ENCODE results near the gene RNF157.
A peak's percentile ranks its signal among the peaks of the same experiment; 100 is the strongest.
"Not testable (repeated sequence)": the region's sequence is repeated elsewhere in the genome, so short reads cannot be mapped to it uniquely, and the experiment has no call there.

The RNF157 gene

GRCh38 chr17:76252967-76253766 lies 12.9 kb upstream of the RNF157 start:
- not testable (repeated sequence) for DNase-seq

- no peak for DNase-seq
Observed at GRCh38 chr17:76252040-76252954, 12.0 kb upstream of the RNF157 start.

- DNase-seq: no peak
Observed at GRCh38 chr17:76251478-76252039, 11.3 kb upstream of the RNF157 start.

GRCh38 chr17:76250141-76250540 lies 9.8 kb upstream of the RNF157 start:
- peak; percentile 70 for DNase-seq

- DNase-seq: no peak
Observed at GRCh38 chr17:76248013-76248782, 7.9 kb upstream of the RNF157 start.

- DNase-seq: no peak
Observed at GRCh38 chr17:76247304-76247703, 7.0 kb upstream of the RNF157 start.

- DNase-seq: peak; percentile 89
Observed at GRCh38 chr17:76246080-76247066, 6.1 kb upstream of the RNF157 start.

- DNase-seq: not testable (repeated sequence)
Observed at GRCh38 chr17:76244721-76245120, 4.4 kb upstream of the RNF157 start.

- no peak for DNase-seq
Observed at GRCh38 chr17:76243826-76244679, 3.8 kb upstream of the RNF157 start.

- DNase-seq: no peak
Observed at GRCh38 chr17:76241691-76242255, 1.5 kb upstream of the RNF157 start.

- no peak for DNase-seq
Observed at GRCh38 chr17:76241204-76241538, 878 bp upstream of the RNF157 start.

- DNase-seq: no peak
Observed at GRCh38 chr17:76239538-76240274, 587 bp downstream of the RNF157 start.

GRCh38 chr17:76238847-76239537 lies 1.3 kb downstream of the RNF157 start:
- no peak for DNase-seq

GRCh38 chr17:76237859-76238313 lies 2.4 kb downstream of the RNF157 start:
- DNase-seq: no peak

GRCh38 chr17:76236603-76237002 lies 3.7 kb downstream of the RNF157 start:
- DNase-seq: no peak

- DNase-seq: no peak
Observed at GRCh38 chr17:76235883-76236282, 4.4 kb downstream of the RNF157 start.

GRCh38 chr17:76234354-76234679 lies 6.0 kb downstream of the RNF157 start:
- DNase-seq: no peak

- DNase-seq: no peak
Observed at GRCh38 chr17:76233588-76234353, 6.5 kb downstream of the RNF157 start.

Measured in RPMI8226 (cell line).